Sigmoid colon (tissue), 7 donors: Measurements from ENCODE around the gene SNTA1. TPM values are rescaled to one million over a fixed set of nuclear protein-coding genes. Genes with fewer than 3 reads are reported as not detected.

Experiments
- DNase-seq: peaks from one replicate; pipeline ENCODE4 v3.0.0-alpha.2; 2019
- H3K27ac ChIP-seq, 4 donors: fragments of 200-600 bp; sonication (generic); one replicate each; pipeline ENCODE4 v1.5.1; 2016 to 2019; ENCODE audit warnings: mild to moderate bottlenecking in 1 of 4
- H3K27me3 ChIP-seq, 3 donors: fragments of 200-600 bp; sonication (generic); one replicate each; pipeline ENCODE4 v1.5.1; 2019; ENCODE audit warnings: mild to moderate bottlenecking in 1 of 3
- H3K36me3 ChIP-seq, 4 donors: fragments of 200-600 bp; sonication (generic); one replicate each; pipeline ENCODE4 v1.5.1; 2016 to 2019
- H3K4me1 ChIP-seq, 4 donors: fragments of 200-600 bp; sonication (generic); one replicate each; pipeline ENCODE4 v1.5.1; 2017 to 2019
- H3K4me3 ChIP-seq, 4 donors: fragments of 200-600 bp; sonication (generic); one replicate each; pipeline ENCODE4 v1.5.1; 2017 to 2019; ENCODE audit warnings: mild to moderate bottlenecking in 2 of 4, moderate library complexity in 1 of 4
- H3K9me3 ChIP-seq, 4 donors: fragments of 200-600 bp in 3 of 4; sonication (generic) in 3 of 4; one replicate each; pipeline versions ENCODE4 v1.5.1 to v1.6.1; 2013 to 2019
- CTCF ChIP-seq, 4 experiments: fragments of 450-650 bp in 3 of 4; fragments of 200-600 bp in 1 of 4; IDR thresholded peaks; one replicate each; pipeline ENCODE4 v1.5.1; 2016 to 2019; ENCODE audit warnings: antibody characterized with exemption in 4 of 4, mild to moderate bottlenecking in 3 of 4, moderate library complexity in 2 of 4
- EP300 ChIP-seq, 4 donors: sonication (generic); formaldehyde crosslinking; IDR thresholded peaks; one replicate each; pipeline ENCODE4 v1.6.1; 2017; ENCODE audit warnings: antibody characterized with exemption in 4 of 4
- POLR2A ChIP-seq, 2 donors: fragments of 450-650 bp; IDR thresholded peaks; one replicate each; pipeline ENCODE4 v1.6.1; 2016; ENCODE audit warnings: antibody characterized with exemption in 2 of 2, mild to moderate bottlenecking in 2 of 2, moderate library complexity in 2 of 2
- POLR2AphosphoS5 ChIP-seq, 4 donors: sonication (generic); formaldehyde crosslinking; IDR thresholded peaks; one replicate each; pipeline ENCODE4 v1.6.1; 2017; ENCODE audit warnings: antibody characterized with exemption in 4 of 4
- WGBS, 2 donors: extraction: QIAGEN DNeasy Blood & Tissue Kit; methylation state at CpG; one replicate each; pipeline ENCODE4 v1.1.7; 2013; 5-methylcytosine and 5-hydroxymethylcytosine counted together
- intact Hi-C: fragments of 100-400 bp; cut with DNase I; formaldehyde crosslinking; loops from one replicate; pipeline ENCODE4 v1.15.1; 2023
- polyA plus RNA-seq, 3 donors: library from polyadenylated mRNA; stranded (reverse); fragments of 200-250 nt; gene quantifications; one replicate each; pipeline ENCODE4 v1.2.3, GENCODE V29; 2013
- total RNA-seq, 4 donors: library from RNA; depleted of rRNA; stranded (reverse); fragments of >200 nt; gene quantifications; one replicate each; pipeline ENCODE4 v1.1.0, GENCODE V29; 2016
- donor health status: healthy with polysubstance abuse.
- donor health status: Bipolar disorder and iron deficiency.
- donor health status: healthy.

Gene SNTA1
- total and polyA plus RNA-seq, 7 donors: 5.8 to 42.7 (median 29.3) TPM

GRCh38 chr20:33477386-33478234 lies 34.0 kb upstream of the SNTA1 start:
- DNase-seq: no peak
- H3K36me3 ChIP-seq: no peaks in the 10 kb centered on the region
- H3K9me3 ChIP-seq: no peaks in the 10 kb centered on the region
- peaks cover 0 to 5% (median 0%) of the 10 kb centered on the region in 4 donors for H3K4me1 ChIP-seq
- intact Hi-C loops: no loop called here
- H3K27ac ChIP-seq: no peak overlapping the region
- no peak overlapping the region for H3K4me3 ChIP-seq
- WGBS, 2 donors: 24 to 73% methylated on average over 7 of the region's 7 CpGs
- H3K27me3 ChIP-seq: no peaks in the 10 kb centered on the region
- TF ChIP-seq POLR2A (IDR thresholded peaks at IDR 0.05): no peak
- no peak for TF ChIP-seq CTCF (IDR thresholded peaks at IDR 0.05)
- peak in 1 of 4 donors; percentile 17 for TF ChIP-seq POLR2AphosphoS5 (IDR thresholded peaks at IDR 0.05)
- TF ChIP-seq EP300 (IDR thresholded peaks at IDR 0.05): no peak

DNA sequence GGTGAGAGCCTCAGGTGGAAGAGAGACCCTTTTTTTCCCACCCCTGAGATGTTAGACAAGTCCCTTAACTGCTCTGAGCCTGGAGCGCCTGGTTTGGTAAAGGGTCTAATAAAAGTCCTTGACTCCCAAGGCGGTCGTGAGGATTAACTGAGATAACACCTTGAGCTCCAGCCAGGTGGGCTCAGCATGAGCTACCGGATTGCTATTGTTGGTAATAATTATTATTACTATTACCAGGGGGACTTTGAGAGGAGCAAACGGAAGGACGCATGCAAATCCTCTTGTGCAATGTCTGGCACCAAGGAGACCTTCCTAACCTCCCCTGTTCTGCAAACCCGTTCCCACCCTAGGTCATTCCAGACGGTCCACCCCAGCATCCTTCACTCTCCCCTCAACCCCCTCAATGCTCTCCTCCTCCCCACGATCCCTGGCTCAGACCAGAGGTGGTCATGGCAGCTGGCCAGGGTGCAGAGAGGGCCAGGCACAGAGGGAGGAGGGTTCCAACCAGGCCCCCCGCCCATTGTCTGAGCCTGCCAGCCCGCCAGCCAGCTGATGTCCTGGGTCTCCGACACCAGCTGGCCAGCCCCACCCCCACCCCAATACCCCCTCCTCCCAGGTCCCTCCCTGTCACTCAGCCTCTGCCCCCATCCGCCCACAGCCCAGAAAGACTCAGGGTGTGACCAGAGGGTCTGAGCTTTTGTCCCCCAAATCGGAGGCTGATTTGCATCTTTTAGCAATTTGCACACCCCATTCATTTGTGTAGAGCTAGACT lies 32.0 kb upstream of the SNTA1 start:
- no peak for DNase-seq
- intact Hi-C loops: no loop called here
- H3K4me1 ChIP-seq: no peaks in the 10 kb centered on the region
- H3K36me3 ChIP-seq: no peaks in the 10 kb centered on the region
- no peaks in the 10 kb centered on the region for H3K9me3 ChIP-seq
- no peak overlapping the region for H3K27ac ChIP-seq
- 26 to 51% methylated on average over 14 of the region's 14 CpGs for WGBS, 2 donors
- no peaks in the 10 kb centered on the region for H3K27me3 ChIP-seq
- no peak for TF ChIP-seq POLR2AphosphoS5 (IDR thresholded peaks at IDR 0.05)
- no peak for TF ChIP-seq EP300 (IDR thresholded peaks at IDR 0.05)
- no peak for TF ChIP-seq POLR2A (IDR thresholded peaks at IDR 0.05)
- no peak for TF ChIP-seq CTCF (IDR thresholded peaks at IDR 0.05)
- no peak overlapping the region for H3K4me3 ChIP-seq

GRCh38 chr20:33474963-33475362 lies 31.4 kb upstream of the SNTA1 start:
- Histone ChIP-seq H3K27ac (no peak overlapping the region), H3K4me1 (no peaks in the 10 kb centered on the region), H3K27me3 (no peaks in the 10 kb centered on the region), H3K4me3 (no peak overlapping the region), H3K36me3 (no peaks in the 10 kb centered on the region), H3K9me3 (no peaks in the 10 kb centered on the region)
- no peak for DNase-seq
- 49 to 79% methylated on average over 11 of the region's 11 CpGs for WGBS, 2 donors
- intact Hi-C loops: no loop called here
- TF ChIP-seq POLR2AphosphoS5 (IDR thresholded peaks at IDR 0.05): no peak
- no peak for TF ChIP-seq EP300 (IDR thresholded peaks at IDR 0.05)
- no peak for TF ChIP-seq POLR2A (IDR thresholded peaks at IDR 0.05)
- TF ChIP-seq CTCF (IDR thresholded peaks at IDR 0.05): no peak

DNA sequence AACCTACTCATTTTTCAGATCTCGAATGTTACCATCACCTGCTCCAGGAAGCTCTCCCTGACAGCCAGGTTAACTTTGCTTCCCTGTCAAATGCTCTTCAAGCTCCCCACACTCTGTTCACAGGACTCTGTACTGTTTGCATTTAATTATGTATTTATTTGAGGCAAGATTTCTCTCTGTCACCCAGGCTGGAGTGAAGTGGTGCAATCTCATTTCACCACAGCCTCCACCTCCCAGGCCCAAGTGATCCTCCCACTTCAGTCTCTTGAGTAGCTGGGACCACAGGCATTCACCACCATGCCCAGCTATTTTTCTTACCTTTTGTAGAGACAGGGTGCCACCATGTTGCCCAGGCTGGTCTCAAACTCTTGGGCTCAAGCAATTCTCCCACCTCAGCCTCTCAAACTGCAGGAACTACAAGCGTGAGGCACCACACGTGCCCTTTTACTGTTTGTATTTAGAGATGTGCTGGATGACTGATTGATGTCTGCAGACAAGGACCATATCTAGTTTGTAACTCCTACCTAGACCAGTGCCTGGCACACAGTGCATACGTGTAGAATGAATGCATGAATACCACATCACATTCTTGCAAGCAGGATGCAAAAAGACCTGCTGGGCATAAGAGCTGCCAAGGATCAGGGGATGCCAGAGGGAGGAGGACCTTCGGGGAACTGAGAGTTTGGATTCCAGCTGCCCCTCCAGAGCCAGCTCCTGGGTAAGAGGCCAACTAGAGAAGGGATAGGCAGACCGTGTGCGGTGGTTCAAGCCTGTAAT lies 30.7 kb upstream of the SNTA1 start:
- Histone ChIP-seq H3K9me3 (no peaks in the 10 kb centered on the region), H3K4me1 (no peaks in the 10 kb centered on the region), H3K27me3 (no peaks in the 10 kb centered on the region), H3K36me3 (no peaks in the 10 kb centered on the region), H3K4me3 (no peak overlapping the region), H3K27ac (no peak overlapping the region)
- no peak for DNase-seq
- intact Hi-C loops: no loop called here
- 55 to 80% methylated on average over 7 of the region's 7 CpGs for WGBS, 2 donors
- no peak for TF ChIP-seq CTCF (IDR thresholded peaks at IDR 0.05)
- TF ChIP-seq EP300 (IDR thresholded peaks at IDR 0.05): no peak
- TF ChIP-seq POLR2A (IDR thresholded peaks at IDR 0.05): no peak
- TF ChIP-seq POLR2AphosphoS5 (IDR thresholded peaks at IDR 0.05): no peak
